ENCODE data around the gene HSPB1. TPM values are rescaled to one million over a fixed set of nuclear protein-coding genes. Genes with fewer than 3 reads are reported as not detected.

Gene HSPB1
- total RNA-seq, 1 donor, result 72.7 TPM

- no peak for DNase-seq (ENCODE audit: insufficient read length, low spot score, missing footprints)
- Histone ChIP-seq H3K4me2 (ENCODE audit: insufficient read depth, low read length) (no peak overlapping the region), H4K20me1 (ENCODE audit: insufficient read depth, low read length) (peaks cover 78% of the 10 kb centered on the region), H2AFZ (ENCODE audit: low read length) (no peak overlapping the region), H3K27ac (ENCODE audit: low read depth, low read length) (no peak overlapping the region), H3K9me3 (ENCODE audit: low read depth, low read length) (no peaks in the 10 kb centered on the region), H3K79me2 (ENCODE audit: insufficient read depth, low read length) (peaks cover 100% of the 10 kb centered on the region), H3K4me3 (ENCODE audit: insufficient read depth, low read length) (no peak overlapping the region), H3K27me3 (ENCODE audit: insufficient read depth, low read length) (no peaks in the 10 kb centered on the region), H3K36me3 (ENCODE audit: insufficient read depth, low read length) (peaks cover 70% of the 10 kb centered on the region), H3K4me1 (ENCODE audit: insufficient read depth, low read length) (peaks cover 11% of the 10 kb centered on the region)
- no peak for TF ChIP-seq CTCF (IDR thresholded peaks at IDR 0.05; ENCODE audit: extremely low read depth, low read depth, low read length)
These were observed 44.3 kb downstream of the HSPB1 start for GRCh38 chr7:76346778-76347177.

- no peak for TF ChIP-seq CTCF (IDR thresholded peaks at IDR 0.05; ENCODE audit: extremely low read depth, low read depth, low read length)
- Histone ChIP-seq H3K79me2 (ENCODE audit: insufficient read depth, low read length) (peaks cover 100% of the 10 kb centered on the region), H3K27me3 (ENCODE audit: insufficient read depth, low read length) (no peaks in the 10 kb centered on the region), H3K4me3 (ENCODE audit: insufficient read depth, low read length) (no peak overlapping the region), H4K20me1 (ENCODE audit: insufficient read depth, low read length) (peaks cover 80% of the 10 kb centered on the region), H2AFZ (ENCODE audit: low read length) (no peak overlapping the region), H3K4me1 (ENCODE audit: insufficient read depth, low read length) (peaks cover 11% of the 10 kb centered on the region), H3K4me2 (ENCODE audit: insufficient read depth, low read length) (no peak overlapping the region), H3K27ac (ENCODE audit: low read depth, low read length) (no peak overlapping the region), H3K9me3 (ENCODE audit: low read depth, low read length) (no peaks in the 10 kb centered on the region), H3K36me3 (ENCODE audit: insufficient read depth, low read length) (peaks cover 63% of the 10 kb centered on the region)
- no peak for DNase-seq (ENCODE audit: insufficient read length, low spot score, missing footprints)
These were observed 45.2 kb downstream of the HSPB1 start for GRCh38 chr7:76347710-76348109.

GRCh38 chr7:76349313-76349885 lies 46.9 kb downstream of the HSPB1 start:
- Histone ChIP-seq H3K27me3 (ENCODE audit: insufficient read depth, low read length) (no peaks in the 10 kb centered on the region), H3K4me3 (ENCODE audit: insufficient read depth, low read length) (no peak overlapping the region), H3K36me3 (ENCODE audit: insufficient read depth, low read length) (peaks cover 49% of the 10 kb centered on the region), H3K79me2 (ENCODE audit: insufficient read depth, low read length) (peaks cover 100% of the 10 kb centered on the region), H3K9me3 (ENCODE audit: low read depth, low read length) (no peaks in the 10 kb centered on the region), H2AFZ (ENCODE audit: low read length) (no peak overlapping the region), H3K27ac (ENCODE audit: low read depth, low read length) (no peak overlapping the region), H3K4me2 (ENCODE audit: insufficient read depth, low read length) (no peak overlapping the region), H3K4me1 (ENCODE audit: insufficient read depth, low read length) (peaks cover 7% of the 10 kb centered on the region), H4K20me1 (ENCODE audit: insufficient read depth, low read length) (peaks cover 84% of the 10 kb centered on the region)
- TF ChIP-seq CTCF (IDR thresholded peaks at IDR 0.05; ENCODE audit: extremely low read depth, low read depth, low read length), result no peak
- DNase-seq (ENCODE audit: insufficient read length, low spot score, missing footprints), result no peak

GRCh38 chr7:76351372-76351771 lies 48.9 kb downstream of the HSPB1 start:
- TF ChIP-seq CTCF (IDR thresholded peaks at IDR 0.05; ENCODE audit: extremely low read depth, low read depth, low read length), result no peak
- no peak overlapping the region for H2AFZ ChIP-seq (ENCODE audit: low read length)
- H3K27ac ChIP-seq (ENCODE audit: low read depth, low read length), result no peak overlapping the region
- H3K4me2 ChIP-seq (ENCODE audit: insufficient read depth, low read length), result peak overlapping the region; percentile 9
- DNase-seq (ENCODE audit: insufficient read length, low spot score, missing footprints), result no peak
- peaks cover 100% of the 10 kb centered on the region for H3K79me2 ChIP-seq (ENCODE audit: insufficient read depth, low read length)
- peaks cover 50% of the 10 kb centered on the region for H3K36me3 ChIP-seq (ENCODE audit: insufficient read depth, low read length)
- H4K20me1 ChIP-seq (ENCODE audit: insufficient read depth, low read length), result peaks cover 85% of the 10 kb centered on the region
- no peaks in the 10 kb centered on the region for H3K9me3 ChIP-seq (ENCODE audit: low read depth, low read length)
- no peaks in the 10 kb centered on the region for H3K27me3 ChIP-seq (ENCODE audit: insufficient read depth, low read length)
- H3K4me3 ChIP-seq (ENCODE audit: insufficient read depth, low read length), result no peak overlapping the region
- H3K4me1 ChIP-seq (ENCODE audit: insufficient read depth, low read length), result peaks cover 20% of the 10 kb centered on the region

All from osteoblast (primary cell).